Measurements from ENCODE around the gene CXorf51A.
"Not testable (repeated sequence)": the region's sequence is repeated elsewhere in the genome, so short reads cannot be mapped to it uniquely, and the experiment has no call there.

Gene CXorf51A

GRCh38 chrX:146814644-146815043 is at the start of gene CXorf51A:
Gene CXorf51A, minus strand, starts transcription at chrX:146814744. Its CDS starts 21 bp downstream, at chrX:146814723.
- not testable (repeated sequence) for H3K4me3 ChIP-seq; H3K27ac ChIP-seq; H3K36me3 ChIP-seq (ENCODE audit: insufficient read depth, low read length); H3K9me3 ChIP-seq (ENCODE audit: low read depth, low read length); H3K9ac ChIP-seq (ENCODE audit: insufficient read length); DNase-seq (ENCODE audit: low read depth, low spot score)

GRCh38 chrX:146863566-146863965 is 49.0 kb upstream of the CXorf51A start:
- Histone ChIP-seq H3K36me3 (ENCODE audit: insufficient read depth, low read length) (no peaks in the 10 kb centered on the region), H3K9ac (ENCODE audit: insufficient read length) (no peak overlapping the region), H3K27ac (no peak overlapping the region), H3K4me3 (no peak overlapping the region), H3K9me3 (ENCODE audit: low read depth, low read length) (no peaks in the 10 kb centered on the region)
- no peak for TF ChIP-seq EZH2 (IDR thresholded peaks at IDR 0.05)
- TF ChIP-seq POLR2AphosphoS5 (IDR thresholded peaks at IDR 0.05; ENCODE audit: borderline replicate concordance, low read depth, low read length) = no peak
- TF ChIP-seq FOXP2 (optimal IDR thresholded peaks at IDR 0.05; ENCODE audit: control extremely low read depth, extremely low read length, insufficient read depth) = no peak
- DNase-seq (ENCODE audit: low read depth, low spot score) = no peak

GRCh38 chrX:146854281-146854680 is 39.7 kb upstream of the CXorf51A start:
- no peak overlapping the region for H3K4me3 ChIP-seq
- no peaks in the 10 kb centered on the region for H3K9me3 ChIP-seq (ENCODE audit: low read depth, low read length)
- no peak overlapping the region for H3K9ac ChIP-seq (ENCODE audit: insufficient read length)
- H3K27ac ChIP-seq = no peak overlapping the region
- no peak for TF ChIP-seq FOXP2 (optimal IDR thresholded peaks at IDR 0.05; ENCODE audit: control extremely low read depth, extremely low read length, insufficient read depth)
- no peak for TF ChIP-seq POLR2AphosphoS5 (IDR thresholded peaks at IDR 0.05; ENCODE audit: borderline replicate concordance, low read depth, low read length)
- TF ChIP-seq EZH2 (IDR thresholded peaks at IDR 0.05) = no peak
- no peak for DNase-seq (ENCODE audit: low read depth, low spot score)
- H3K36me3 ChIP-seq (ENCODE audit: insufficient read depth, low read length) = no peaks in the 10 kb centered on the region

GRCh38 chrX:146831994-146832393 is 17.4 kb upstream of the CXorf51A start:
- no peak overlapping the region for H3K4me3 ChIP-seq
- H3K9me3 ChIP-seq (ENCODE audit: low read depth, low read length) = no peaks in the 10 kb centered on the region
- H3K36me3 ChIP-seq (ENCODE audit: insufficient read depth, low read length) = no peaks in the 10 kb centered on the region
- no peak for DNase-seq (ENCODE audit: low read depth, low spot score)
- no peak overlapping the region for H3K27ac ChIP-seq
- H3K9ac ChIP-seq (ENCODE audit: insufficient read length) = no peak overlapping the region
- TF ChIP-seq FOXP2 (optimal IDR thresholded peaks at IDR 0.05; ENCODE audit: control extremely low read depth, extremely low read length, insufficient read depth) (no peak), EZH2 (IDR thresholded peaks at IDR 0.05) (no peak), POLR2AphosphoS5 (IDR thresholded peaks at IDR 0.05; ENCODE audit: borderline replicate concordance, low read depth, low read length) (no peak)

- not testable (repeated sequence) for H3K4me3 ChIP-seq; H3K9me3 ChIP-seq (ENCODE audit: low read depth, low read length); H3K9ac ChIP-seq (ENCODE audit: insufficient read length); DNase-seq (ENCODE audit: low read depth, low spot score); H3K36me3 ChIP-seq (ENCODE audit: insufficient read depth, low read length); H3K27ac ChIP-seq
These were observed 5.1 kb downstream of the CXorf51A start, which contains the start of gene CXorf51B for GRCh38 chrX:146809471-146809870. Gene CXorf51B, plus strand, starts transcription at chrX:146809771. Its CDS starts 21 bp downstream, at chrX:146809792.
